Tongue (tissue), 2 donors: Measurements from ENCODE around the gene ADAM20. TPM values are rescaled to one million over a fixed set of nuclear protein-coding genes. Genes with fewer than 3 reads are reported as not detected.
"Not testable (repeated sequence)": the region's sequence is repeated elsewhere in the genome, so short reads cannot be mapped to it uniquely, and the experiment has no call there.

Source experiments
- DNase-seq: peaks from one replicate; pipeline ENCODE4 v3.0.0-alpha.2; 2015
- total RNA-seq: library from RNA; depleted of rRNA; stranded (reverse); fragments of >200 nt; gene quantifications from one replicate; pipeline ENCODE4 v1.2.3, GENCODE V29; 2014

The ADAM20 gene
- 5.0 TPM for total RNA-seq

GRCh38 chr14:70534904-70535303 lies at the start of gene ADAM20:
TSS of gene ADAM20 (minus strand) at chr14:70535004. CDS start at chr14:70524757, 10,247 bp downstream.
- no peak for DNase-seq

GRCh38 chr14:70576891-70577290 lies 42.1 kb upstream of the ADAM20 start:
- no peak for DNase-seq

DNA sequence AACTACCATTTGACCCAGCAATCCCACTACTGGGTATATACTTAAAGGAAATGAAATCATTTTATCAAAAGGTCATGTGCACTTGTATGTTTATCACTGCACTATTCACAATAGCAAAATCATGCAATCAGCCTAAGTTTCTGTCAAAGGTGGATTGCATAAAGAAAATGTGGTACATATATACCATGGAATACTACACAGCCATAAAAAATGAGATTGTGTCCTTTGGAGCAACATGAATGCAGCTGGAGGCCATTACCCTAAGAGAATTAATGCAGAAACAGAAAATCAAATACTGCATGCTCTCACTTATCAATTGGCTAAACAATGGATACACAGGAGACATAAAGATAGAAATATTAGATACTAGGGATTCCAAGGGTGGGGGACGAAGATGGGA lies 38.2 kb upstream of the ADAM20 start:
- no peak for DNase-seq

- DNase-seq = no peak
Observed at GRCh38 chr14:70571139-70571538, 36.3 kb upstream of the ADAM20 start.

DNA sequence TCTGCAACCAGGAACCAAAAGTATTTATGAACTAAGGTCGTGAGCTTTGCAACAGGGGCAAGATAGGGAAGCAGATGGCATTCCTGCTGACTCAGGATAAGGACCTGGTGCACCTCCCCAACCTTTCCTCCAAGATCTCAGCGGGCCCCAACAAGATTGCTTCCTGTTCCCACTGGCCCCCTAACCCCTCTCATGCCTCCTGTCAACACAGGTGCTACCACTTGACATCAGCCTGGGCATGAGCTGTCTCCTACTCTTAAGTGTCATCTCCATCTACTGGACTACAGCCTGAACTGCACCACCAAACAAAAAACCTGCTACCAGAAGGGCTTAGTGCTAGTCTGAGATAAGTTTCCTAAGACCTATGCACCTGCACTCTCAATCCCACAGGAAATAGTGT lies 33.0 kb upstream of the ADAM20 start:
- peak; percentile 32 for DNase-seq

DNA sequence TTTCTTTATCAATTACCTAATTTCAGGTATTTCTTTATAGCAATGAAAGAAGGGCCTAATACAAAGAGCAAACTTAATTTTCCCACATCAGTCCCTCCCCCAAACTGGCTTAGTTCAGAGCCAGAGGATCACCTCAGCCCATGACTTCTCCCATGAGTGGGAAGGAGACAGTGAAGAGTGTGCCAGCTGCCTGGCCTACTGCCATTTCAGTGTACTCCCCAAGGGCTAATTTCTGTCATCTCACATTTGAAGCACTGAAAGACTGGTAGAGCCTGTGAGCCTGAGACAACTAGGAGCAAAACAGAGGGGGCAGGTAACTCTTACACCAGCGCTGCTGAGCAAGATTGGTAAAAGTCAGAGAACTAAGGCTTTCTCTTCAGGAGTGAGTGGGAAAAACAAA lies 29.1 kb upstream of the ADAM20 start:
- peak; percentile 63 for DNase-seq

- DNase-seq = no peak
Observed at GRCh38 chr14:70563417-70563816, 28.6 kb upstream of the ADAM20 start.

GRCh38 chr14:70558356-70558755 lies 23.6 kb upstream of the ADAM20 start:
- DNase-seq = no peak

- DNase-seq = peak; percentile 56
Observed at GRCh38 chr14:70555890-70556289, 21.1 kb upstream of the ADAM20 start.

DNA sequence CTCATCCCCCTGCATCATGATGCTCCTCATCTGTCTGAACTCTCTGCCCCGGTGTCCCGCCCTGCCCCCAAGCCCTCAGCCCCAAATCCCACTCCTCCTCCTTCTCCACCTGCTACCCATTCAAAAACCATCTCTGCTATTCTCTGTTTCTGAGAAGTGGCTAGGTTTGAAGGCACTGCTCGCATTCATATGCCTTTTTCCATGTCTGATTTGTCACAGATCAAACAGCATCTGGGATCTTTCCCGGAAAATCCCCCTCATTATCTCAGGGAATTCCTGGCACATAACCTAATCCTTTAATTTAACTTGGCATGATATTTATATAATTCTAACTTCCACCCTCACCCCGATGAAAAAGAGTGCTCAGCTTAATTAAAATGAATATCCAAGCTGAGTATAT lies 3.3 kb upstream of the ADAM20 start:
- DNase-seq = peak; percentile 24

DNA sequence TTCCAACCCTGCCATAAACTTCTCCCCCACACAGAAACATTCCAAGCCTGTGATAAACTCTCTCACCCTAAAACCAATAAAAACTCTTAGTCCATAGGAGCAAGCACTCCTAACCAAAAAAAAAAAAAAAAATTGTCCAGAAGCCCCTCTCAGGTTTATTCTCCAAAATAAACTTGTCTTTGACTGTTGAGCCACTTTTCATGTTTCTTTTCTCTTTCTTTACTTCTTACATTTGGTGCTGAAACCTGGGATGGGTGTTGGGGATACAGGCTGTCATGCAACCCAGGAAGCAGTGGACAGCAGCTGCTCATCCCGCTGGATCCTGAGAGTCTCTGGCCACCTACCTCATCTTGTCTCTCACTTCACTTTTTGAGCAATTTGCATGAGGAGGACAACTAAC lies 2.0 kb upstream of the ADAM20 start:
- no peak for DNase-seq

DNA sequence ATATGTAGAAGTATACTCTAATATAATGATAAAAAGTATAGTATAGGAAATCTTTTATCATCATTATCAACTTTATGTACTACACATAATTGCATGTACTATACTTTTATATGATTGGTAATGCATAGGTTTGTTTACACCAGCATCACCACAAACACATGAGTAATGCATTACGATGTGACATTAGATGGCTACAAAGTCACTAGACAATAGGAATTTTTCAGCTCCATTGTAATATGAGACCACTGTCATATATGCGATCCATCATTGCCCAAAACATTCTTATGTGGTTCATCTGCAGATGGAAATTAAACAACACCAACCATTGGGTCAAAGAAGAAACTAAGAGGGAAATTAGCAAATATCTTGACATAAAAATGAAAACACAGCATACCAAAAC lies 4.4 kb downstream of the ADAM20 start:
- DNase-seq = no peak

DNA sequence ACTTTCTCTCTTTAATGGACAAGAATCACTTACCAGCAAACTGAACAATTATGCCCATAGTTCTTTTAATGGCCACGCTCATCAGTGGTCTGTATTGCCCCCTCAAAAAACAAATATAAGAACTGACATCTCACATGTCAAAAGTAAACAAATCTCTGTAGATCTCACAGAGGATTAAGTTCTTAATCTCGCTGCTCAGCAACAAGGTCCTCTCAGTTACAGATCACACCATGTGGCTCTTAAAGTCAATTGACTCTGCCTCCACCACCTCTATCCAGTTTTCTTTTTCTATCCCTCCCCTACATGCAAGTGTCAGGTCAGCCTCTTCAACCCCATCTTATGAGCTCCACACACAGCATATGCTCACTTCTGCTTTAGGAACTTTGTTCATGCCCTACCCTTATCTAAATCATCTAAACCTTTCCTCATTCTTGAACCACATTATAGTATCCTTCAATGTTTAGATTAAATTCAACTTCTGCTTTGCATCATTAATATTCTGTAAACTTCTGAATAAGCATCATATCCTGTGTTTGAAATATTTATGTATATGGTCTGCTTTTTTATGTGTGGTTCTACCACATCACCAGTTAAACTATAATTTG lies 7.2 kb downstream of the ADAM20 start:
- no peak for DNase-seq

DNA sequence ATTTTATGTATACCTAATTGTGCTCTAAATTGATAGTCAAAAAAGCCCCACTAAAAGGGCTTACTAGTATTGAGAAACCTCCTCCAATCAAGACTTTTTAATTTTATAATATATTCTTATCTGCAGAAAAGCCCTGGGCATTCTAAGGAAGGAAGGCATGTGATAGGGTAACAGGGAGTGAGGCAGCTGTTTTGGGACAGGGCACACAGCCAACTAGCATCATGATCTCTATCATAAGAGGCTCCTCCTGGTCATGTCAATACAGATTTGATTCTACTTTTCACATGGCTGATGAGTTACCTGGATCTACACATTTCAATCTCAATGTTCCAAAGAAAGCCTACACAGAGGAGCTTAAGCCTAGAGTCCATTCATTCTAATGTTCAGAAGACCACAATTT lies 9.1 kb downstream of the ADAM20 start:
- DNase-seq = peak; percentile 24

DNA sequence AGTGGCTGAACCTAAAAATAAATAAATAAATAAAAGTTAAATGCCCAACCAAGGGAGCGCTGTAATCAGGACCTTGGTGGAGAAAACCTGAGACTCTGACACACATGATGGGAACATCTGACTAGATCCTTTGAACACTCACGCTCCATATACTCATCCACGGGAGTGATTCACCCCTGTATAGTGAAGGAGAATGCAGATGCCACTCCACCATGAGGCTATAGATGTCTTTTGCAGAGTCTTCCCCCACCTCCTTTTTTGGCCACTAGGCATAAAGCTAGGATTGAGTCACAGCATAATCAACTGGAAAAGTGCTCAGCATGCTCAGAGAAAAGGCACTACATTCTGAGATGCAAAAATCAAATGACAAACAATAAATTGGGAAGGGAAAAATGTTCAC lies 19.0 kb downstream of the ADAM20 start:
- DNase-seq = no peak

- no peak for DNase-seq
Observed at GRCh38 chr14:70514168-70515069, 20.4 kb downstream of the ADAM20 start.

- no peak for DNase-seq
Observed at GRCh38 chr14:70498191-70498590, 36.6 kb downstream of the ADAM20 start.

DNA sequence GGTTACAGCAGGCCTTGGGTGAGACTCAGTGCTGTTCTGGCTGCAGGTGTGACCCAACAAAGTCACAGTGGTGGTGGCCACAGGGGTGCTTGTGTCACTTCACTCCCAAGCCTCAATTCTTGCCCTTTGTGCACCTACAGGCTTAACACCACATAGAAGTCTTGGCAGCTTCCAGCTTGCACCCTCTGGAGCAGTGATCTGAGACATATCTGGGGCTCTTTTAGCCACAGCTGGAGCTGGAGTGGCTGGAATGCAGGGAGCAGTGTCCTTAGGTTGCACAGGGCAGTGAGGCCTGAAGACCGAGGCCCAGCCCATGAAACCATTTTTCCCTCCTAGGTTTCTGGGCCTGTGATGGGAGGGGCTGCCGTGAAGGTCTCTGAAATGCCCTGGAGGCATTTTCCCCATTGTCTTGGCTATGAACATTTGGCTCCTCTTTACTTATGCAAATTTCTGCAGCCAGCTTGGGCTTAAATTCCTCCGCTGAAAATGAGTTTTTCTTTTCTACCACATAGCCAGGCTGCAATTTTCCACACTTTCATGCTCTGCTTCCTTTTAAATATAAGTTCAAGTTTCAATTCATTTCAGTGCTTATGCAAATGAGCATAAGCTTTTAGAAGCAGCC lies 45.1 kb downstream of the ADAM20 start:
- DNase-seq = no peak

DNA sequence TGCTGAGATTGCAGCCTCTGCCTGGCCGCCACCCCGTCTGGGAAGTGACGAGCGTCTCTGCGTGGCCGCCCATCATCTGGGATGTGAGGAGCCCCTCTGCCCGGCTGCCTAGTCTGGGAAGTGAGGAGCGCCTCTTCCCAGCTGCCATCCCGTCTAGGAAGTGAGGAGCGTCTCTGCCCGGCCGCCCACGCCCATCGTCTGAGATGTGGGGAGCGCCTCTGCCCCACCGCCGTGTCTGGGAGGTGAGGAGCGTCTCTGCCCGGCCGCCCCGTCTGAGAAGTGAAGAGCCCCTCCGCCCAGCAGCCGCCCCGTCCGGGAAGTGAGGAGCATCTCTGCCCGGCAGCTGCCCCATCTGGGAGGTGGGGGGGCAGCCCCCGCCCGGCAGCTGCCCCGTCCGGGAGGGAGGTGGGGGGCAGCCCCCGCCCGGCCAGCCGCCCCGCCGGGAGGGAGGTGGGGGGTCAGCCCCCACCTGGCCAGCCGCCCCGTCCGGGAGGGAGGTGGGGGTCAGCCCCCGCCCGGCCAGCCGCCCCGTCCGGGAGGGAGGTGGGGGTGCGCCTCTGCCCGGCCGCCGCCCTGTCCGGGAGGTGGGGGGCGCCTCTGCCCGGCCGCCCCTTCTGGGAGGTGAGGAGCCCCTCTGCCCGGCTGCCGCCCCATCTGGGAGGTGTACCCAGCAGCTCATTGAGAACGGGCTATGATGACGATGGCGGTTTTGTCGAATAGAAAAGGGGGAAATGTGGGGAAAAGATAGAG lies 57.3 kb downstream of the ADAM20 start:
- not testable (repeated sequence) for DNase-seq

DNA sequence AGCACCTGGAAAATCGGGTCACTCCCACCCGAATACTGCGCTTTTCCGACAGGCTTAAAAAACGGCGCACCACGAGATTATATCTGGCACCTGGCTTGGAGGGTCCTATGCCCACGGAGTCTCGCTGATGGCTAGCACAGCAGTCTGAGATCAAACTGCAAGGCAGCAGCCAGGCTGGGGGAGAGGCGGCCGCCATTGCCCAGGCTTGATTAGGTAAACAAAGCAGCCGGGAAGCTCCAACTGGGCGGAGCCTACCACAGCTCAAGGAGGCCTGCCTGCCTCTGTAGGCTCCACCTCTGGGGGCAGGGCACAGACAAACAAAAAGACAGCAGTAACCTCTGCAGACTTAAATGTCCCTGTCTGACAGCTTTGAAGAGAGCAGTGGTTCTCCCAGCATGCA lies 59.3 kb downstream of the ADAM20 start:
- DNase-seq = not testable (repeated sequence)

DNA sequence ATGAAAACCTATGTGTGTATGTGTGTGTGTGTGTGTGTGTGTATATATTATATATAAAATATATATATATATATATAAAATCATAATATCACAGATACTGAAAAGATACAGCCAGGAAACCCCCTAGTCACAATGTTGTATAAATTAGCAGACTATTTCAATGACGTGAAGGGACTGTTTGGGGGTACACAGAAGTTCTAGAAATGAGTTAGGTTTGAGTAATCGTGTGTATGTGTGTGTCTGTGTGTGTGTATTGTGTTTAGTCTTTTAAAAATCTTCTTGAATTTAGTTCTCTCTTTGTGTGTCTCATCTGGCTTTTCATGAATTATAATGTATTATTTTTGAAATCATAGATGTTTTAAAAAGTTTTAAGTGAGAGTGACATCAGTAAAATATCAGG lies 61.0 kb downstream of the ADAM20 start:
- no peak for DNase-seq
